ENCODE data around the gene B9D1.

B9D1 gene

GRCh38 chr17:19375732-19376131 is 13.2 kb upstream of the B9D1 start:
- no peak for DNase-seq

GRCh38 chr17:19374136-19374535 is 11.6 kb upstream of the B9D1 start:
- DNase-seq = no peak

GRCh38 chr17:19372866-19373504 is 10.5 kb upstream of the B9D1 start:
- peak; percentile 16 for DNase-seq

- peak; percentile 15 for DNase-seq
Observed at GRCh38 chr17:19372439-19372838, 9.9 kb upstream of the B9D1 start.

GRCh38 chr17:19372011-19372370 is 9.5 kb upstream of the B9D1 start:
- peak; percentile 11 for DNase-seq

- DNase-seq = peak; percentile 17
Observed at GRCh38 chr17:19371259-19372010, 8.9 kb upstream of the B9D1 start.

- peak; percentile 54 for DNase-seq
Observed at GRCh38 chr17:19370493-19370960, 8.0 kb upstream of the B9D1 start.

- DNase-seq = peak; percentile 21
Observed at GRCh38 chr17:19369846-19370492, 7.4 kb upstream of the B9D1 start.

GRCh38 chr17:19369107-19369778 is 6.7 kb upstream of the B9D1 start:
- peak; percentile 12 for DNase-seq

GRCh38 chr17:19368229-19368628 is 5.7 kb upstream of the B9D1 start:
- DNase-seq = no peak

- DNase-seq = peak; percentile 6
Observed at GRCh38 chr17:19366637-19366972, 4.1 kb upstream of the B9D1 start.

- peak; percentile 7 for DNase-seq
Observed at GRCh38 chr17:19365833-19366636, 3.5 kb upstream of the B9D1 start.

- peak; percentile 7 for DNase-seq
Observed at GRCh38 chr17:19365499-19365817, 2.9 kb upstream of the B9D1 start.

GRCh38 chr17:19364699-19365498 is 2.4 kb upstream of the B9D1 start:
- DNase-seq = peak; percentile 62

GRCh38 chr17:19363460-19364035 is 1.0 kb upstream of the B9D1 start:
- DNase-seq = peak; percentile 19

- no peak for DNase-seq
Observed at GRCh38 chr17:19363114-19363438, 553 bp upstream of the B9D1 start.

- DNase-seq = no peak
Observed at GRCh38 chr17:19361944-19362276, 613 bp downstream of the B9D1 start.

GRCh38 chr17:19361326-19361725 is 1.2 kb downstream of the B9D1 start:
- DNase-seq = peak; percentile 19

GRCh38 chr17:19360772-19361171 is 1.8 kb downstream of the B9D1 start:
- no peak for DNase-seq

- peak; percentile 14 for DNase-seq
Observed at GRCh38 chr17:19359856-19360255, 2.7 kb downstream of the B9D1 start.

GRCh38 chr17:19359151-19359550 is 3.4 kb downstream of the B9D1 start:
- peak; percentile 11 for DNase-seq

GRCh38 chr17:19357761-19358160 is 4.8 kb downstream of the B9D1 start:
- DNase-seq = peak; percentile 9
